K562 (cell line): ENCODE results near the gene CELSR3.

ENCODE experiments used
- EHMT2 ChIP-seq: fragments of 450-650 bp; IDR thresholded peaks from 2 replicates; pipeline ENCODE4 v1.6.1; 2018; ENCODE audit warnings: antibody characterized with exemption
- GTF2A2 ChIP-seq: IDR thresholded peaks from 2 replicates; pipeline ENCODE4 v1.6.1; 2016; ENCODE audit warnings: mild to moderate bottlenecking, missing genetic modification characterization, missing compliant biosample characterization
- HCFC1 ChIP-seq: IDR thresholded peaks from 2 replicates; pipeline ENCODE4 v1.6.1; 2012; ENCODE audit warnings: low read depth, low read length, improper control_type of control experiment
- NFIC ChIP-seq: fragments of 450-650 bp; IDR thresholded peaks from 2 replicates; pipeline ENCODE4 v1.6.1; 2017; ENCODE audit warnings: mild to moderate bottlenecking, inconsistent platforms
- TAF7 ChIP-seq: fragments of 450-650 bp; IDR thresholded peaks from 2 replicates; pipeline ENCODE4 v1.6.1; 2016; ENCODE audit warnings: missing genetic modification characterization, missing compliant biosample characterization
- TF ChIP-seq, protein P1 (sequence below), 3 experiments: IDR thresholded peaks in 2 of 3; conservative IDR thresholded peaks in 1 of 3; 2 replicates each; pipeline ENCODE4 v1.5.1; 2011 to 2012; ENCODE audit warnings: low read length in 3 of 3, mild to moderate bottlenecking in 3 of 3, control low read depth in 2 of 3, improper control_type of control experiment in 1 of 3, inconsistent platforms in 1 of 3, low read depth in 1 of 3, mixed read lengths in 1 of 3, moderate library complexity in 1 of 3; ENCODE audit not compliant: insufficient read depth in 2 of 3

DNA sequence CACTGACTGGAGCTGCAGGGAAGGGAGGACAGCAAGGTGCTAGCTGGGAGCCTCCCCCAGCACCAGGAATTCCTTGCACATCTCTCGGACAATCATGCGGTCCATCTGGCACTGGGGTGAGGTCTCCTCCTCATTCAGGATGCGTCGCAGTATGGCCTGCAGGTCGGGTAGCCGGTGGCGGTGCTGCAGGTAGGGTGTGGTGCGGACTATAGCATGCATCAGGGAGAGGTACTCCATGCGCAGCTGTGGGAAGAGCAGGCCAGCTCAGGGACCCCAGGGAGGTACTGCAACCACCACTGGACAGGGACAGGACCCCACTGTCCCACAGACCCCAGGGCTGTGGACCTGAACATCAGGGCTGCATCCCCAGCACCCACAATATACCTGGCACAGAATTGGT is 11.8 kb upstream of the CELSR3 start:
- TF ChIP-seq EHMT2 (no peak), NFIC (no peak), HCFC1 (no peak), GTF2A2 (tag) (no peak), TAF7 (tag) (no peak)
- TF ChIP-seq, protein P1, sequence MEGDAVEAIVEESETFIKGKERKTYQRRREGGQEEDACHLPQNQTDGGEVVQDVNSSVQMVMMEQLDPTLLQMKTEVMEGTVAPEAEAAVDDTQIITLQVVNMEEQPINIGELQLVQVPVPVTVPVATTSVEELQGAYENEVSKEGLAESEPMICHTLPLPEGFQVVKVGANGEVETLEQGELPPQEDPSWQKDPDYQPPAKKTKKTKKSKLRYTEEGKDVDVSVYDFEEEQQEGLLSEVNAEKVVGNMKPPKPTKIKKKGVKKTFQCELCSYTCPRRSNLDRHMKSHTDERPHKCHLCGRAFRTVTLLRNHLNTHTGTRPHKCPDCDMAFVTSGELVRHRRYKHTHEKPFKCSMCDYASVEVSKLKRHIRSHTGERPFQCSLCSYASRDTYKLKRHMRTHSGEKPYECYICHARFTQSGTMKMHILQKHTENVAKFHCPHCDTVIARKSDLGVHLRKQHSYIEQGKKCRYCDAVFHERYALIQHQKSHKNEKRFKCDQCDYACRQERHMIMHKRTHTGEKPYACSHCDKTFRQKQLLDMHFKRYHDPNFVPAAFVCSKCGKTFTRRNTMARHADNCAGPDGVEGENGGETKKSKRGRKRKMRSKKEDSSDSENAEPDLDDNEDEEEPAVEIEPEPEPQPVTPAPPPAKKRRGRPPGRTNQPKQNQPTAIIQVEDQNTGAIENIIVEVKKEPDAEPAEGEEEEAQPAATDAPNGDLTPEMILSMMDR (IDR thresholded peaks at IDR 0.05 in 2 of 3, conservative IDR thresholded peaks at IDR 0.05 in 1 of 3; ENCODE audit: insufficient read depth in 2 of 3, low read depth in 1 of 3, low read length in 3 of 3), result no peak
